ENCODE results near the gene AKT1S1. TPM values are rescaled to one million over a fixed set of nuclear protein-coding genes. Genes with fewer than 3 reads are reported as not detected.

The AKT1S1 gene
- total RNA-seq, 2 experiments from 2014 or later = 15.1 to 15.8 TPM

- H3K9me3 ChIP-seq (ENCODE audit: control insufficient read depth in 1 of 2, insufficient read depth in 1 of 2, low read length in 2 of 2) = no peaks in the 10 kb centered on the region
- peaks cover 67% of the 10 kb centered on the region for H3K36me3 Mint-ChIP-seq (ENCODE audit: low read depth)
- CTCF ChIA-PET = no interaction called here
- no peak overlapping the region for H3K27ac Mint-ChIP-seq
- peaks cover 54% of the 10 kb centered on the region for H3K36me3 ChIP-seq (ENCODE audit: insufficient read depth, low read length)
- no peaks in the 10 kb centered on the region for H3K27me3 ChIP-seq (ENCODE audit: control insufficient read depth in 1 of 2, insufficient read depth in 2 of 2, low read length in 2 of 2)
- TF ChIP-seq, protein P1, sequence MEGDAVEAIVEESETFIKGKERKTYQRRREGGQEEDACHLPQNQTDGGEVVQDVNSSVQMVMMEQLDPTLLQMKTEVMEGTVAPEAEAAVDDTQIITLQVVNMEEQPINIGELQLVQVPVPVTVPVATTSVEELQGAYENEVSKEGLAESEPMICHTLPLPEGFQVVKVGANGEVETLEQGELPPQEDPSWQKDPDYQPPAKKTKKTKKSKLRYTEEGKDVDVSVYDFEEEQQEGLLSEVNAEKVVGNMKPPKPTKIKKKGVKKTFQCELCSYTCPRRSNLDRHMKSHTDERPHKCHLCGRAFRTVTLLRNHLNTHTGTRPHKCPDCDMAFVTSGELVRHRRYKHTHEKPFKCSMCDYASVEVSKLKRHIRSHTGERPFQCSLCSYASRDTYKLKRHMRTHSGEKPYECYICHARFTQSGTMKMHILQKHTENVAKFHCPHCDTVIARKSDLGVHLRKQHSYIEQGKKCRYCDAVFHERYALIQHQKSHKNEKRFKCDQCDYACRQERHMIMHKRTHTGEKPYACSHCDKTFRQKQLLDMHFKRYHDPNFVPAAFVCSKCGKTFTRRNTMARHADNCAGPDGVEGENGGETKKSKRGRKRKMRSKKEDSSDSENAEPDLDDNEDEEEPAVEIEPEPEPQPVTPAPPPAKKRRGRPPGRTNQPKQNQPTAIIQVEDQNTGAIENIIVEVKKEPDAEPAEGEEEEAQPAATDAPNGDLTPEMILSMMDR (IDR thresholded peaks at IDR 0.05) = no peak
- peaks cover 22% of the 10 kb centered on the region for H3K4me1 ChIP-seq (ENCODE audit: insufficient read depth, low read length)
- ATAC-seq (ENCODE audit: poor library complexity) (no peak), DNase-seq (no peak)
- no peak overlapping the region for H3K4me3 Mint-ChIP-seq
- H3K4me1 Mint-ChIP-seq (ENCODE audit: low read depth) = peaks cover 35% of the 10 kb centered on the region
- no peaks in the 10 kb centered on the region for H3K27me3 Mint-ChIP-seq
- intact Hi-C loops (cut with DNase I, micrococcal nuclease) = no loop called here
- H3K27ac ChIP-seq (ENCODE audit: low read depth in 1 of 2, low read length in 2 of 2) = no peak overlapping the region
- H3K4me3 ChIP-seq (ENCODE audit: low read length) = no peak overlapping the region
- POLR2A ChIA-PET = no interaction called here
- no peaks in the 10 kb centered on the region for H3K9me3 Mint-ChIP-seq
These were observed 38.1 kb upstream of the AKT1S1 start for GRCh38 chr19:49915271-49915670.

- H3K36me3 ChIP-seq (ENCODE audit: insufficient read depth, low read length) = peaks cover 63% of the 10 kb centered on the region
- H3K4me3 ChIP-seq (ENCODE audit: low read length) = no peak overlapping the region
- no peaks in the 10 kb centered on the region for H3K27me3 ChIP-seq (ENCODE audit: control insufficient read depth in 1 of 2, insufficient read depth in 2 of 2, low read length in 2 of 2)
- Mint-ChIP-seq H3K9me3 (no peaks in the 10 kb centered on the region), H3K36me3 (ENCODE audit: low read depth) (peaks cover 67% of the 10 kb centered on the region), H3K4me1 (ENCODE audit: low read depth) (peaks cover 35% of the 10 kb centered on the region), H3K27ac (no peak overlapping the region), H3K4me3 (no peak overlapping the region), H3K27me3 (no peaks in the 10 kb centered on the region)
- H3K4me1 ChIP-seq (ENCODE audit: insufficient read depth, low read length) = peaks cover 19% of the 10 kb centered on the region
- CTCF ChIA-PET = no interaction called here
- H3K27ac ChIP-seq (ENCODE audit: low read depth in 1 of 2, low read length in 2 of 2) = no peak overlapping the region
- TF ChIP-seq, protein P1 (IDR thresholded peaks at IDR 0.05) = no peak
- POLR2A ChIA-PET = interaction anchor here (0.6 to 0.7 kb wide), 2 partner anchors 11 to 17 kb away, joined by 3 read pairs; partner anchors contain the start of gene IL4I1
- DNase-seq (no peak), ATAC-seq (ENCODE audit: poor library complexity) (no peak)
- intact Hi-C loops (cut with DNase I, micrococcal nuclease) = no loop called here
- H3K9me3 ChIP-seq (ENCODE audit: control insufficient read depth in 1 of 2, insufficient read depth in 1 of 2, low read length in 2 of 2) = no peaks in the 10 kb centered on the region
These were observed 36.6 kb upstream of the AKT1S1 start for GRCh38 chr19:49913720-49914119.

DNA sequence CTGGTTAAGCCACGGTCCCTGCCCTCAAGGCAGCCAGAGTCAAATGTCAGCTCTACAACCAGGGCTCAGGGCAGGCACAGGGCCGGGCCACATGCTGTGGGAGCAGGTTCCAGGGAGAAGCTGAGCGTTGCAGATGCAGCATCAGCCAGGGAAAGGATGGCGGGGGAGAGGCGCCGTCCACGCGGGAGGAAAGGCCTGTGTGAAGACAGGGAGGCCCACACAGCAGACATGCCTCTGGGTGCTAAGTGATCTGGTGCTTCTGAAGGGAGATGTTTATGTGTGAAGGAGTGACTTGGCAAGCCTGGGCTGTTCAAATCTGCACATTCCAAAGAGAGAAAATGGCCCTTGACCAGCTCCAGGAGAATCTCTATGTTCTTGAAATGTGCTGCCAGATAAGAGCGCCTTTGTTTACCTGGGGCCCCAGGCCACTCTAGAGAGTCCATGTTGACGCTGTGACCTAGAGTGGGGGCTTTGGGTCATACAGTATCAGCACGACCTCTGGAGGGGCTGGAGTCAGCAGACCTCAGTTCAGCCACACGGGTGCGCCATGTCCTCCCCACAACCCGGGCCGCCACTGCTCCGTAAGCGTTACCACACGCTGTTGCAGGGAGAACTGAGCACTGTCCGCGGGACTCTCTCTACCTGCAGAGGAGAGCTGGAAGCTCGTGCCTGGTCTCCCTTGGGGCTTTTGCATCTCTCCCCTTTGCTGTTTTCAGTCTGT lies 36.0 kb upstream of the AKT1S1 start:
- TF ChIP-seq, protein P1 (IDR thresholded peaks at IDR 0.05) = no peak
- H3K4me3 Mint-ChIP-seq = no peak overlapping the region
- DNase-seq = no peak

More for the DNA sequence above, 36.0 kb upstream of the AKT1S1 start:
- Mint-ChIP-seq H3K27me3 (no peaks in the 10 kb centered on the region), H3K9me3 (no peaks in the 10 kb centered on the region), H3K36me3 (ENCODE audit: low read depth) (peaks cover 66% of the 10 kb centered on the region), H3K27ac (no peak overlapping the region), H3K4me1 (ENCODE audit: low read depth) (peaks cover 35% of the 10 kb centered on the region)
- ChIA-PET CTCF (no interaction called here), POLR2A (interaction anchor here (0.7 kb wide), 1 partner anchor 16 kb away, joined by 3 read pairs; the partner anchor contains the start of gene IL4I1)
- Histone ChIP-seq H3K27ac (ENCODE audit: low read depth in 1 of 2, low read length in 2 of 2) (no peak overlapping the region), H3K27me3 (ENCODE audit: control insufficient read depth in 1 of 2, insufficient read depth in 2 of 2, low read length in 2 of 2) (no peaks in the 10 kb centered on the region), H3K9me3 (ENCODE audit: control insufficient read depth in 1 of 2, insufficient read depth in 1 of 2, low read length in 2 of 2) (no peaks in the 10 kb centered on the region), H3K4me1 (ENCODE audit: insufficient read depth, low read length) (peaks cover 19% of the 10 kb centered on the region), H3K4me3 (ENCODE audit: low read length) (no peak overlapping the region), H3K36me3 (ENCODE audit: insufficient read depth, low read length) (peaks cover 64% of the 10 kb centered on the region)
- no peak for ATAC-seq (ENCODE audit: poor library complexity)
- intact Hi-C loops (cut with DNase I, micrococcal nuclease) = no loop called here
